T-helper 1 cell (primary cell): ENCODE data around the gene S100A3.
"Not testable (repeated sequence)": the region's sequence is repeated elsewhere in the genome, so short reads cannot be mapped to it uniquely, and the experiment has no call there.

ENCODE experiments used
- DNase-seq, 5 donors: peaks; one replicate each; pipeline ENCODE4 v3.0.0-alpha.2; 2012 to 2020
- total RNA-seq, 4 donors: gene quantifications; one replicate each; lab custom pipeline; 2026; lab: John Stamatoyannopoulos, UW

S100A3 gene
- total RNA-seq = 0 reads per million in 4 donors

- no peak for DNase-seq
Measured at GRCh38 chr1:153548722-153549688, at the start of gene S100A3. Gene S100A3, minus strand, starts transcription at chr1:153549258. Its CDS starts 773 bp downstream, at chr1:153548485.

GRCh38 chr1:153598309-153599172 lies 49.5 kb upstream of the S100A3 start:
- DNase-seq = peak in 1 of 5 donors; percentile 45

GRCh38 chr1:153597206-153597605 lies 48.1 kb upstream of the S100A3 start:
- peak in 1 of 5 donors; percentile 8 for DNase-seq

- no peak for DNase-seq
Measured at GRCh38 chr1:153592748-153593147, 43.7 kb upstream of the S100A3 start.

GRCh38 chr1:153588482-153588881 lies 39.4 kb upstream of the S100A3 start:
- DNase-seq = no peak

- DNase-seq = not testable (repeated sequence)
Measured at GRCh38 chr1:153588033-153588432, 39.0 kb upstream of the S100A3 start.

- DNase-seq = no peak
Measured at GRCh38 chr1:153587314-153587713, 38.3 kb upstream of the S100A3 start.

- DNase-seq = no peak
Measured at GRCh38 chr1:153586347-153586746, 37.3 kb upstream of the S100A3 start.

GRCh38 chr1:153585006-153585405 lies 35.9 kb upstream of the S100A3 start:
- no peak for DNase-seq

- no peak for DNase-seq
Measured at GRCh38 chr1:153583976-153584375, 34.9 kb upstream of the S100A3 start.

- not testable (repeated sequence) for DNase-seq
Measured at GRCh38 chr1:153583514-153583913, 34.5 kb upstream of the S100A3 start.

- not testable (repeated sequence) for DNase-seq
Measured at GRCh38 chr1:153582836-153583235, 33.8 kb upstream of the S100A3 start.

- no peak for DNase-seq
Measured at GRCh38 chr1:153578936-153579335, 29.9 kb upstream of the S100A3 start.

GRCh38 chr1:153578490-153578889 lies 29.4 kb upstream of the S100A3 start:
- DNase-seq = no peak

GRCh38 chr1:153577624-153578051 lies 28.6 kb upstream of the S100A3 start:
- no peak for DNase-seq

- DNase-seq = no peak
Measured at GRCh38 chr1:153577138-153577537, 28.1 kb upstream of the S100A3 start.

GRCh38 chr1:153575497-153575896 lies 26.4 kb upstream of the S100A3 start:
- DNase-seq = not testable (repeated sequence)

- DNase-seq = not testable (repeated sequence)
Measured at GRCh38 chr1:153575081-153575491, 26.0 kb upstream of the S100A3 start.

GRCh38 chr1:153573351-153573750 lies 24.3 kb upstream of the S100A3 start:
- no peak for DNase-seq

GRCh38 chr1:153572569-153573015 lies 23.5 kb upstream of the S100A3 start:
- DNase-seq = peak in 2 of 5 donors; percentile 27 to 66

- no peak for DNase-seq
Measured at GRCh38 chr1:153571706-153572105, 22.6 kb upstream of the S100A3 start.

GRCh38 chr1:153570874-153571273 lies 21.8 kb upstream of the S100A3 start:
- DNase-seq = no peak

- DNase-seq = no peak
Measured at GRCh38 chr1:153569465-153569864, 20.4 kb upstream of the S100A3 start.
